Lower lobe of right lung (tissue), 2 donors: Measurements from ENCODE around the gene SLC6A11. TPM values are rescaled to one million over a fixed set of nuclear protein-coding genes. Genes with fewer than 3 reads are reported as not detected.

Experiments used
- ATAC-seq, 2 donors: fragments of 200-7000 bp; cut with Tn5 transposase; one replicate each; pipeline ENCODE4 v1.9.1; 2020 to 2022; ENCODE audit warnings: mild to moderate bottlenecking in 2 of 2, moderate library complexity in 2 of 2
- DNase-seq: peaks from one replicate; pipeline ENCODE4 v3.0.0-alpha.2; 2020
- H3K27ac ChIP-seq: fragments of 200-600 bp; one replicate; pipeline ENCODE4 v1.8.0; 2022
- H3K27me3 ChIP-seq: fragments of 200-600 bp; one replicate; pipeline ENCODE4 v1.8.0; 2022; ENCODE audit warnings: low read depth
- H3K36me3 ChIP-seq: fragments of 200-600 bp; one replicate; pipeline ENCODE4 v1.8.0; 2022; ENCODE audit warnings: mild to moderate bottlenecking
- H3K4me1 ChIP-seq: fragments of 200-600 bp; one replicate; pipeline ENCODE4 v1.8.0; 2022
- H3K4me3 ChIP-seq: fragments of 200-600 bp; one replicate; pipeline ENCODE4 v1.8.0; 2022; ENCODE audit warnings: mild to moderate bottlenecking
- H3K9me3 ChIP-seq: fragments of 200-600 bp; one replicate; pipeline ENCODE4 v1.8.0; 2022
- CTCF ChIP-seq: fragments of 200-600 bp; IDR thresholded peaks from one replicate; pipeline ENCODE4 v1.8.0; 2022; ENCODE audit warnings: antibody characterized with exemption, mild to moderate bottlenecking
- intact Hi-C: fragments of 100-400 bp; cut with DNase I; formaldehyde crosslinking; loops from one replicate; pipeline ENCODE4 v1.11.0; 2022
- total RNA-seq: library from RNA; stranded (reverse); fragmentation: NEBNext Ultra II Directional; extraction: Animal tissue kit (Norgen Biotek cat#: 25700); gene quantifications from one replicate; pipeline ENCODE4 v1.2.1, GENCODE V29; 2021
- donor health status: DM: no; HTN: yes; CAD: no; lungs with severe emphysema.

The SLC6A11 gene
- total RNA-seq, 1 donor from 2014 or later = not detected

- H3K9me3 ChIP-seq = no peaks in the 10 kb centered on the region
- no peak overlapping the region for H3K4me3 ChIP-seq
- no peak for TF ChIP-seq CTCF
- no peaks in the 10 kb centered on the region for H3K4me1 ChIP-seq
- H3K27ac ChIP-seq = no peak overlapping the region
- peaks cover 8% of the 10 kb centered on the region for H3K27me3 ChIP-seq
- ATAC-seq = no peak
- no peaks in the 10 kb centered on the region for H3K36me3 ChIP-seq
- intact Hi-C loops = no loop called here
- peak; percentile 3 for DNase-seq
These were observed 116.6 kb downstream of the SLC6A11 start for GRCh38 chr3:10932596-10932995.

- H3K4me1 ChIP-seq = no peaks in the 10 kb centered on the region
- H3K36me3 ChIP-seq = no peaks in the 10 kb centered on the region
- DNase-seq (peak; percentile 25), ATAC-seq (no peak)
- intact Hi-C loops = no loop called here
- peaks cover 8% of the 10 kb centered on the region for H3K27me3 ChIP-seq
- H3K27ac ChIP-seq = no peak overlapping the region
- no peak overlapping the region for H3K4me3 ChIP-seq
- TF ChIP-seq CTCF = no peak
- H3K9me3 ChIP-seq = no peaks in the 10 kb centered on the region
These were observed 117.0 kb downstream of the SLC6A11 start for GRCh38 chr3:10933021-10933420.

- intact Hi-C loops = no loop called here
- Histone ChIP-seq H3K27me3 (peaks cover 8% of the 10 kb centered on the region), H3K4me3 (no peak overlapping the region), H3K27ac (no peak overlapping the region), H3K36me3 (no peaks in the 10 kb centered on the region), H3K4me1 (no peaks in the 10 kb centered on the region), H3K9me3 (no peaks in the 10 kb centered on the region)
- ATAC-seq = no peak
- TF ChIP-seq CTCF = no peak
- peak; percentile 28 for DNase-seq
These were observed 117.4 kb downstream of the SLC6A11 start for GRCh38 chr3:10933470-10933804.

- Histone ChIP-seq H3K9me3 (no peaks in the 10 kb centered on the region), H3K27ac (no peak overlapping the region), H3K36me3 (no peaks in the 10 kb centered on the region), H3K4me1 (no peaks in the 10 kb centered on the region), H3K4me3 (no peak overlapping the region), H3K27me3 (peaks cover 8% of the 10 kb centered on the region)
- DNase-seq (peak; percentile 45), ATAC-seq (peak; percentile 22 to 41)
- no peak for TF ChIP-seq CTCF
- intact Hi-C loops = no loop called here
These were observed 117.9 kb downstream of the SLC6A11 start for GRCh38 chr3:10933805-10934481.

GRCh38 chr3:10935028-10935427 is 119.0 kb downstream of the SLC6A11 start:
- Histone ChIP-seq H3K4me3 (no peak overlapping the region), H3K36me3 (no peaks in the 10 kb centered on the region), H3K27me3 (peaks cover 8% of the 10 kb centered on the region), H3K4me1 (no peaks in the 10 kb centered on the region), H3K9me3 (no peaks in the 10 kb centered on the region), H3K27ac (no peak overlapping the region)
- DNase-seq (peak; percentile 32), ATAC-seq (no peak)
- intact Hi-C loops = no loop called here
- no peak for TF ChIP-seq CTCF
